HK-2 (cell line): ENCODE measurements around the gene PTPN3.
"Not testable (repeated sequence)": the region's sequence is repeated elsewhere in the genome, so short reads cannot be mapped to it uniquely, and the experiment has no call there.

Experiments
- DNase-seq: peaks from one replicate; pipeline ENCODE4 v3.0.0-alpha.2; 2018; ENCODE audit not compliant: unreplicated experiment

PTPN3 gene

DNA sequence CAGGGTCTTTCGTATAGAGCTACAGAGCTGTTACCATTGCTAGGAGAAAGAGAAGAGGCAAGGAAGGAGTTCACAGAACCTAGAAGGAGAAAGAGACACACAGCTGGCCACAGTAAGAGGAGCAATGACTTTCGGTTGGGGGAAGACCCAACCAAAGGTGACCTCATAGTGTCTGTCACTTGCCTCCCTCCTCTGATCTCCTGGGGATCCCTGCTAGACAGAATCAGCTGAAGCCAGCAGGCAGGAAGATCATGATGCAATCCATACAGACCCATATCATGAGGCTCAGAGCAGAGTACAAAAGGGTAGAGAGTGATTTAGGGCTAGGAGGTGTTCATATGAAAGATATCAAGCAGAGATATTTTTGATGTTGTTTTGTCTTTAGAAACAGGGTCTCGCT lies 151.2 kb downstream of the PTPN3 start:
- no peak for DNase-seq

DNA sequence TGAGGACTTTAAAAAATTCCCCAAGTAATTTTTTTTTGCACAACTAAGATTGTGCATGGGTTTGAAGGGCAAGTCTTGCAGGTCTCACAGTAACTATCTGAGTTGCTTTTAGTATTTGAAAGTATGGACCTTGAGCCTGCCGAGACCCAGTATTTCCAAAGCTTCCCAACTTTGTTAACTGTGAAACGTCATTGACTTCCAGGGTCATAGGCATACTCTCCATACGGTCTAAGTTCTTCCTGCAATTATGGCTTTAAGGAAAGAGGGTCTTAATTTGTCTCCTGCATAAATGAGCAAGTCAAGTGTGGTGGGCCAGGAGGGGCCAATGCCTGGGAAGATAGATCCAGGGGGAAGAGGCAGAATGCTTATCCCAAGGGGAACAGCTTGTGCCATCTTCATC lies 153.2 kb downstream of the PTPN3 start:
- no peak for DNase-seq

GRCh38 chr9:109342878-109343277 lies 155.2 kb downstream of the PTPN3 start:
- DNase-seq: no peak

- no peak for DNase-seq
Observed at GRCh38 chr9:109341561-109341960, 156.5 kb downstream of the PTPN3 start.

DNA sequence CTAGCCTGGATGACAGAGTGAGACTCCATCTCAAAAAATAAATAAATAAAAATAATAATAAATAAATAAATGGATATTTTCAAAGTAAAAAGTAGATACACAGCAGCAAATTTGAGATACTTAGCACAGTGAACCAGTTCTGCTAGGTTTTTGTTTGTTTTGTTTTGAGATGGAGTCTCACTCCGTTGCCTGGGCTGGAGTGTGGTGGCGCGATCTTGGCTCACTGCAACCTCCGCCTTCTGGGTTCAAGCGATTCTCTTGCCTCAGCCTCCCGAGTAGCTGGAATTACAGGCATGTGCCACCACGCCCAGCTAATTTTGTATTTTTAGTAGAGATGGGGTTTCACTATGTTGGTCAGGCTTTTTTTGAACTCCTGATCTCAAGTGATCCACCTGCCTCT lies 157.1 kb downstream of the PTPN3 start:
- not testable (repeated sequence) for DNase-seq

- DNase-seq: no peak
Observed at GRCh38 chr9:109336409-109336808, 161.7 kb downstream of the PTPN3 start.

DNA sequence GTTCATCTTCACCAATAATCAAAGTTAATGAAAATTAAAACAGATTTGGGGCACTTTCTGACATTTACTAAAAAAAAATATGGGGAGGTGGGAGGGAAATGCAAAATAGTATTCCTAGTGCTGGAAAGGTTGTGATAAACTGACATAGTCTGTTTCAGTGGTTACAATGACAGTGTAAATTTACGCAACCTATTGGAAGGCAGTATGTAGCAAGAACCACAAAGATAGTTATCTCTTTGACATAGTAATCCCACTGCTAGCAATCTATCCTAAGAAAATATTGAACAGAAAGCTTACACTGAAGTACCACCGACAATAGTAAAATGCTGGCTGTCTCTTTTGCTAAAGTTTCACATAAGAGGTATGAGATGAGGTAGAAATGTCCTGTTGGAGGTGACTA lies 162.2 kb downstream of the PTPN3 start:
- no peak for DNase-seq

GRCh38 chr9:109335121-109335520 lies 163.0 kb downstream of the PTPN3 start:
- DNase-seq: no peak

GRCh38 chr9:109331353-109331752 lies 166.8 kb downstream of the PTPN3 start:
- DNase-seq: no peak

- DNase-seq: no peak
Observed at GRCh38 chr9:109329638-109330258, 168.4 kb downstream of the PTPN3 start.

DNA sequence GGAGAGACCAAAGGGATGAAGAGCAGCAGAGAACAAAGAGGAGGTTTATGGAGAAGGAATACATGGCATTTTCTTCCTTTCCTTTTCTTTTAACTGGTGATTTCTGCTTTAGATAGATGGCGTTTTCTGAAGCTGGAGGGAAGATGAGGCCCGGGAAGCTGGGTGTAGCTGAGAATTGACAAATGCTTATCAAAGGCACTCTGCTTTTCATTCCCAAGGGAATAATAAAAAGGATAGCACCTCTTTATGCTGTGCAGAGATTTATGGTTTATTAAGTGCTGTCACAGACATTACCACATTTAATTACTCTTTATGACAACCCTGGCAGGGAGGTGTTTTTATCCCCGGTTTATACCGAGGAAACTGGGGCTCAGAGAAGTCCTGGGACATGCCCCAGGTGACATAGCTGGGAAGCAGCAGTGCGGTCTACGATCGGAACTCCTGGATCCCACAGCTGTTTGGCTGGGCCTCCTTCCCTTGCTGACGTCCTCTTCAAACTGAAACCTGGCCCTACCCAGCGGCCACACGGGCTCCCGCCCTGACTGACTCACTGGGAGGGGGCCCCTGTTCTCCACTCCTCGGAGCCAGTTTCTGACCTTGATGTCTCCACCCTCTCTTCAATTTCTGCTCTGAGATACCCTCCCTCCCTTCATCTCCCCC lies 169.0 kb downstream of the PTPN3 start:
- no peak for DNase-seq
